ENCODE data around the gene NPL. TPM values are rescaled to one million over a fixed set of nuclear protein-coding genes. Genes with fewer than 3 reads are reported as not detected.

NPL gene
- 0.15 and 0.67 TPM in 2 replicates for total RNA-seq

GRCh38 chr1:182789138-182790076, at the start of gene NPL:
Gene NPL, plus strand, starts transcription at chr1:182789773. Its CDS starts 4,599 bp downstream, at chr1:182794372.

GRCh38 chr1:182839209-182840066, 49.9 kb downstream of the NPL start, which contains the start of gene DHX9:
Gene DHX9, plus strand, starts transcription at chr1:182839347. Its CDS starts 3,220 bp downstream, at chr1:182842567.

Other genes with a start within 250 kb of the NPL start
- gene RNASEL, start 200.5 kb upstream of the NPL start, total RNA-seq: 2.5 and 2.9 TPM in 2 replicates
- 0.15 TPM in 1 of 2 replicates, not detected in the other for gene RGS16, start 185.4 kb upstream of the NPL start, total RNA-seq
- gene RGS8, start 105.2 kb upstream of the NPL start, total RNA-seq: not detected in 2 replicates
- gene DHX9, start 49.6 kb downstream of the NPL start, total RNA-seq: 107 and 116 TPM in 2 replicates
- not detected in 2 replicates for gene SHCBP1L, start 163.4 kb downstream of the NPL start, total RNA-seq
- 101 and 120 TPM in 2 replicates for gene LAMC1, start 233.6 kb downstream of the NPL start, total RNA-seq

Measured in bronchus fibroblast of lung (primary cell).